HepG2 (cell line): Measurements from ENCODE around the gene PPCS. TPM values are rescaled to one million over a fixed set of nuclear protein-coding genes. Genes with fewer than 3 reads are reported as not detected.

Experiments
- KAT8 ChIP-seq: IDR thresholded peaks from 2 replicates; pipeline ENCODE4 v1.6.1; 2016; ENCODE audit warnings: missing genetic modification reagents, missing compliant biosample characterization
- MLXIP ChIP-seq: sonication (generic); formaldehyde crosslinking; IDR thresholded peaks from 2 replicates; pipeline ENCODE4 v1.9.0; 2021; ENCODE audit warnings: missing genetic modification reagents, borderline replicate concordance
- MYC ChIP-seq: sonication (generic); formaldehyde crosslinking; IDR thresholded peaks from 2 replicates; pipeline ENCODE4 v1.9.0; 2021; ENCODE audit warnings: missing genetic modification reagents, borderline replicate concordance
- NFE2 ChIP-seq: sonication (generic); formaldehyde crosslinking; IDR thresholded peaks from 2 replicates; pipeline ENCODE4 v1.4.0; 2020; ENCODE audit warnings: missing genetic modification reagents
- NKX3-1 ChIP-seq: sonication (generic); formaldehyde crosslinking; IDR thresholded peaks from 2 replicates; pipeline ENCODE4 v1.5.0; 2020; ENCODE audit warnings: missing genetic modification reagents
- POLR2AphosphoS5 ChIP-seq: IDR thresholded peaks from 2 replicates; pipeline ENCODE4 v1.6.1; 2012; ENCODE audit warnings: low read depth, low read length
- RBM39 ChIP-seq: fragments of 200-400 bp; formaldehyde crosslinking; IDR thresholded peaks from one replicate; pipeline ENCODE4 v1.6.1; 2018; ENCODE audit warnings: antibody characterized with exemption, mild to moderate bottlenecking, low read depth, low read length; ENCODE audit not compliant: poor library complexity, severe bottlenecking
- TCF7 ChIP-seq: sonication (generic); IDR thresholded peaks from 2 replicates; pipeline ENCODE4 v1.6.1; 2016; ENCODE audit warnings: antibody characterized with exemption, low read depth
- TIGD3 ChIP-seq: sonication (generic); formaldehyde crosslinking; IDR thresholded peaks from 2 replicates; pipeline ENCODE4 v1.5.1; 2020; ENCODE audit warnings: mild to moderate bottlenecking, missing genetic modification reagents, borderline replicate concordance
- ZBTB3 ChIP-seq: sonication (generic); formaldehyde crosslinking; IDR thresholded peaks from 2 replicates; pipeline ENCODE4 v1.4.0; 2020; ENCODE audit warnings: low read depth, mild to moderate bottlenecking, moderate library complexity, missing genetic modification reagents, borderline replicate concordance
- ZNF124 ChIP-seq: sonication (generic); formaldehyde crosslinking; IDR thresholded peaks from 2 replicates; pipeline ENCODE4 v1.4.0; 2020; ENCODE audit warnings: missing genetic modification reagents
- ZNF234 ChIP-seq: sonication (generic); formaldehyde crosslinking; conservative IDR thresholded peaks from 2 replicates; pipeline ENCODE4 v1.5.1; 2020; ENCODE audit warnings: mild to moderate bottlenecking, missing genetic modification reagents
- ZNF253 ChIP-seq: sonication (generic); formaldehyde crosslinking; IDR thresholded peaks from 2 replicates; pipeline ENCODE4 v1.8.0; 2022; ENCODE audit warnings: mild to moderate bottlenecking, missing genetic modification reagents, borderline replicate concordance
- ZNF564 ChIP-seq: sonication (generic); formaldehyde crosslinking; IDR thresholded peaks from 2 replicates; pipeline ENCODE4 v1.8.1; 2023; ENCODE audit warnings: mild to moderate bottlenecking, missing genetic modification reagents
- ZNF740 ChIP-seq: sonication (generic); formaldehyde crosslinking; IDR thresholded peaks from 2 replicates; pipeline ENCODE4 v1.4.0; 2020; ENCODE audit warnings: missing genetic modification reagents
- polyA plus RNA-seq, 8 experiments: library from polyadenylated mRNA; depleted of rRNA in 3 of 8; stranded (reverse) in 7 of 8; unstranded in 1 of 8; fragments of >200 nt; fragmentation: Illumina TruSeq in 4 of 8; extraction: Trizol in 4 of 8; gene quantifications; 2 replicates each; pipeline versions ENCODE4 v1.2.1 to v1.2.3, GENCODE V29; 2011 to 2016; ENCODE audit warnings: low read depth in 4 of 8, missing spikeins in 1 of 8, mixed read lengths in 1 of 8; ENCODE audit not compliant: insufficient read depth in 1 of 8
- total RNA-seq, 5 experiments: library from RNA; depleted of rRNA; stranded (reverse); fragments of >200 nt; fragmentation: Illumina TruSeq; extraction: Trizol; gene quantifications; 2 replicates each; pipeline ENCODE4 v1.2.3, GENCODE V29; 2016; ENCODE audit warnings: low read depth in 1 of 5
- TF ChIP-seq, protein P1 (sequence below): sonication (generic); formaldehyde crosslinking; IDR thresholded peaks from one replicate; pipeline ENCODE4 v1.5.1; 2020; ENCODE audit warnings: mild to moderate bottlenecking, missing genetic modification reagents; ENCODE audit errors: not compliant biosample characterization

The PPCS gene
- total and polyA plus RNA-seq, 2 of the 13 experiments (the other 11 are each of a cell fraction or from before 2014, with no cell fraction given): 13.4 to 38.9 TPM

DNA sequence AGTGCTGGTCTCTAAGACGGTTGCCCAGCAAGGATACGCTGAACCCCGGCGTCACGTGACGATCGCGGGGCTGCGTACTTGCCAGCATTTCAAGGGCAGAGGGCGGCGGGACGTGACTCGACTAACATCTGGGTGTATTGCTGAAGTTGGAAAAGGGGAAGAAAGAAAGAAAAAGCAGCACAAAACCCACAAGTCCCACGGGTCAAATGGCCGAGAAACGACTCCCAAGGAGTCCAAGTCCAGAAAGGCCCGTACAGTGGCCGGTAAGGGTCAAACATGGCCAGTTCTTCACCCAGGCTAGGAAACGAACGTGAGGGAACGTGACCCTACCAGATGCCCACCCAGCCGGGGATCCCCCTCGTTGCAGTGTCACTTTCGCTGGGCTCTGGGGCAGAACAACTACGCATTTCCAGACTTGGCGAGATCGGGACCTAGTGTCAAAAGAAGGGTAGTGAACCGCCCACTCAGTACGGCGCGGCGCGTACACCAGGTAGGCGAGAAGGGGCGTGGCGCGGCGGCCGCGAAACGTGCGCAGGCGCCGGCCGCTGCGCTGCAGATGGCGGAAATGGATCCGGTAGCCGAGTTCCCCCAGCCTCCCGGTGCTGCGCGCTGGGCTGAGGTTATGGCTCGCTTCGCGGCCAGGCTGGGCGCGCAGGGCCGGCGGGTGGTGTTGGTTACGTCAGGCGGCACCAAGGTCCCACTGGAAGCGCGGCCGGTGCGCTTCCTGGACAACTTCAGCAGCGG is at the start of gene PPCS, which contains the start of gene ZMYND12 (continued):
- TF ChIP-seq ZBTB3 (CRISPR knock-in tag): no peak
- TF ChIP-seq MLXIP (CRISPR knock-in tag): no peak
- TF ChIP-seq TIGD3 (CRISPR knock-in tag): peak; percentile 75
- TF ChIP-seq TCF7: no peak
- TF ChIP-seq ZNF253 (CRISPR knock-in tag): no peak; the same call in 1 of the 2 replicates
- no peak for TF ChIP-seq ZNF124
- no peak for TF ChIP-seq NFE2 (CRISPR knock-in tag)
- TF ChIP-seq ZNF740: no peak
- TF ChIP-seq ZNF564: no peak; the same call in 1 of the 2 replicates
- no peak for TF ChIP-seq ZNF234 (CRISPR knock-in tag)
- TF ChIP-seq KAT8: peak; percentile 96
- TF ChIP-seq RBM39: no peak
- TF ChIP-seq, protein P1, sequence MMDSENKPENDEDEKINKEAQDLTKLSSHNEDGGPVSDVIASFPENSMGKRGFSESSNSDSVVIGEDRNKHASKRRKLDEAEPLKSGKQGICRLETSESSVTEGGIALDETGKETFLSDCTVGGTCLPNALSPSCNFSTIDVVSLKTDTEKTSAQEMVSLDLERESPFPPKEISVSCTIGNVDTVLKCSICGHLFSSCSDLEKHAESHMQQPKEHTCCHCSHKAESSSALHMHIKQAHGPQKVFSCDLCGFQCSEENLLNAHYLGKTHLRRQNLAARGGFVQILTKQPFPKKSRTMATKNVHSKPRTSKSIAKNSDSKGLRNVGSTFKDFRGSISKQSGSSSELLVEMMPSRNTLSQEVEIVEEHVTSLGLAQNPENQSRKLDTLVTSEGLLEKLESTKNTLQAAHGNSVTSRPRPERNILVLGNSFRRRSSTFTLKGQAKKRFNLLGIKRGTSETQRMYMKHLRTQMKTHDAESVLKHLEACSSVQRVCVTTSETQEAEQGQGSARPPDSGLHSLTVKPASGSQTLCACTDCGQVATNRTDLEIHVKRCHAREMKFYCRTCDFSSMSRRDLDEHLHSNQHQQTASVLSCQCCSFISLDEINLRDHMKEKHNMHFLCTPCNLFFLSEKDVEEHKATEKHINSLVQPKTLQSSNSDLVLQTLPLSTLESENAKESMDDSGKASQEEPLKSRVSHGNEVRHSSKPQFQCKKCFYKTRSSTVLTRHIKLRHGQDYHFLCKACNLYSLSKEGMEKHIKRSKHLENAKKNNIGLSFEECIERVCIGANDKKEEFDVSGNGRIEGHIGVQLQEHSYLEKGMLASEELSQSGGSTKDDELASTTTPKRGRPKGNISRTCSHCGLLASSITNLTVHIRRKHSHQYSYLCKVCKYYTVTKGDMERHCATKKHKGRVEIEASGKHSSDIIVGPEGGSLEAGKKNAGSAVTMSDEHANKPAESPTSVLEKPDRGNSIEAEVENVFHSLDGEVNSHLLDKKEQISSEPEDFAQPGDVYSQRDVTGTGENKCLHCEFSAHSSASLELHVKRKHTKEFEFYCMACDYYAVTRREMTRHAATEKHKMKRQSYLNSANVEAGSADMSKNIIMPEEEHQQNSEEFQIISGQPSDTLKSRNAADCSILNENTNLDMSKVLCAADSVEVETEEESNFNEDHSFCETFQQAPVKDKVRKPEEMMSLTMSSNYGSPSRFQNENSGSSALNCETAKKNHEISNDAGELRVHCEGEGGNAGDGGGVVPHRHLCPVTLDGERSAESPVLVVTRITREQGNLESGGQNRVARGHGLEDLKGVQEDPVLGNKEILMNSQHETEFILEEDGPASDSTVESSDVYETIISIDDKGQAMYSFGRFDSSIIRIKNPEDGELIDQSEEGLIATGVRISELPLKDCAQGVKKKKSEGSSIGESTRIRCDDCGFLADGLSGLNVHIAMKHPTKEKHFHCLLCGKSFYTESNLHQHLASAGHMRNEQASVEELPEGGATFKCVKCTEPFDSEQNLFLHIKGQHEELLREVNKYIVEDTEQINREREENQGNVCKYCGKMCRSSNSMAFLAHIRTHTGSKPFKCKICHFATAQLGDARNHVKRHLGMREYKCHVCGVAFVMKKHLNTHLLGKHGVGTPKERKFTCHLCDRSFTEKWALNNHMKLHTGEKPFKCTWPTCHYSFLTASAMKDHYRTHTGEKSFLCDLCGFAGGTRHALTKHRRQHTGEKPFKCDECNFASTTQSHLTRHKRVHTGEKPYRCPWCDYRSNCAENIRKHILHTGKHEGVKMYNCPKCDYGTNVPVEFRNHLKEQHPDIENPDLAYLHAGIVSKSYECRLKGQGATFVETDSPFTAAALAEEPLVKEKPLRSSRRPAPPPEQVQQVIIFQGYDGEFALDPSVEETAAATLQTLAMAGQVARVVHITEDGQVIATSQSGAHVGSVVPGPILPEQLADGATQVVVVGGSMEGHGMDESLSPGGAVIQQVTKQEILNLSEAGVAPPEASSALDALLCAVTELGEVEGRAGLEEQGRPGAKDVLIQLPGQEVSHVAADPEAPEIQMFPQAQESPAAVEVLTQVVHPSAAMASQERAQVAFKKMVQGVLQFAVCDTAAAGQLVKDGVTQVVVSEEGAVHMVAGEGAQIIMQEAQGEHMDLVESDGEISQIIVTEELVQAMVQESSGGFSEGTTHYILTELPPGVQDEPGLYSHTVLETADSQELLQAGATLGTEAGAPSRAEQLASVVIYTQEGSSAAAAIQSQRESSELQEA (CRISPR knock-in tag): peak; percentile 16
- peak; percentile 61 for TF ChIP-seq POLR2AphosphoS5
- peak; percentile 56; the same call in 1 of the 2 replicates for TF ChIP-seq NKX3-1 (CRISPR knock-in tag)
- peak; percentile 84 for TF ChIP-seq MYC (CRISPR knock-in tag)
